Neural crest cell (in vitro differentiated cells): Measurements from ENCODE around the gene GLS. TPM values are rescaled to one million over a fixed set of nuclear protein-coding genes. Genes with fewer than 3 reads are reported as not detected.

Experiments
- DNase-seq: peaks from one replicate; pipeline ENCODE4 v3.0.0; 2021; ENCODE audit warnings: low read depth, mixed read lengths, low spot score
- H3K27ac Mint-ChIP-seq: one replicate; pipeline ENCODE4 v1.8.0; 2021; ENCODE audit warnings: mild to moderate bottlenecking, mixed read lengths; ENCODE audit not compliant: unreplicated experiment
- H3K27me3 Mint-ChIP-seq: 2 replicates; pipeline ENCODE4 v1.8.0; 2021; ENCODE audit warnings: low read depth, mild to moderate bottlenecking, mixed read lengths
- H3K36me3 Mint-ChIP-seq: 2 replicates; pipeline ENCODE4 v1.8.0; 2021; ENCODE audit warnings: low read depth, mild to moderate bottlenecking, mixed read lengths
- H3K4me1 Mint-ChIP-seq: 2 replicates; pipeline ENCODE4 v1.8.0; 2021; ENCODE audit warnings: mixed read lengths
- H3K4me3 Mint-ChIP-seq: one replicate; pipeline ENCODE4 v1.8.0; 2021; ENCODE audit warnings: mild to moderate bottlenecking, mixed read lengths
- H3K9me3 Mint-ChIP-seq: 2 replicates; pipeline ENCODE4 v1.8.0; 2021; ENCODE audit warnings: mixed read lengths
- total RNA-seq: library from RNA; stranded (reverse); gene quantifications from 2 replicates; pipeline ENCODE4 v1.2.1, GENCODE V29; 2021
- TF ChIP-seq, protein P1 (sequence below): fragments of 200-600 bp; sonication (generic); conservative IDR thresholded peaks from 2 replicates; pipeline ENCODE4 v1.5.0; 2021; ENCODE audit warnings: antibody characterized with exemption, mild to moderate bottlenecking

The GLS gene
- total RNA-seq, 1 donor from 2014 or later = 85.6 TPM

GRCh38 chr2:190977505-190977904 is 96.9 kb downstream of the GLS start:
- Mint-ChIP-seq H3K36me3 (peaks cover 36% of the 10 kb centered on the region), H3K9me3 (no peaks in the 10 kb centered on the region), H3K27me3 (no peaks in the 10 kb centered on the region), H3K4me3 (no peak overlapping the region), H3K27ac (no peak overlapping the region), H3K4me1 (no peaks in the 10 kb centered on the region)
- DNase-seq = no peak
- TF ChIP-seq, protein P1, sequence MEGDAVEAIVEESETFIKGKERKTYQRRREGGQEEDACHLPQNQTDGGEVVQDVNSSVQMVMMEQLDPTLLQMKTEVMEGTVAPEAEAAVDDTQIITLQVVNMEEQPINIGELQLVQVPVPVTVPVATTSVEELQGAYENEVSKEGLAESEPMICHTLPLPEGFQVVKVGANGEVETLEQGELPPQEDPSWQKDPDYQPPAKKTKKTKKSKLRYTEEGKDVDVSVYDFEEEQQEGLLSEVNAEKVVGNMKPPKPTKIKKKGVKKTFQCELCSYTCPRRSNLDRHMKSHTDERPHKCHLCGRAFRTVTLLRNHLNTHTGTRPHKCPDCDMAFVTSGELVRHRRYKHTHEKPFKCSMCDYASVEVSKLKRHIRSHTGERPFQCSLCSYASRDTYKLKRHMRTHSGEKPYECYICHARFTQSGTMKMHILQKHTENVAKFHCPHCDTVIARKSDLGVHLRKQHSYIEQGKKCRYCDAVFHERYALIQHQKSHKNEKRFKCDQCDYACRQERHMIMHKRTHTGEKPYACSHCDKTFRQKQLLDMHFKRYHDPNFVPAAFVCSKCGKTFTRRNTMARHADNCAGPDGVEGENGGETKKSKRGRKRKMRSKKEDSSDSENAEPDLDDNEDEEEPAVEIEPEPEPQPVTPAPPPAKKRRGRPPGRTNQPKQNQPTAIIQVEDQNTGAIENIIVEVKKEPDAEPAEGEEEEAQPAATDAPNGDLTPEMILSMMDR = no peak

DNA sequence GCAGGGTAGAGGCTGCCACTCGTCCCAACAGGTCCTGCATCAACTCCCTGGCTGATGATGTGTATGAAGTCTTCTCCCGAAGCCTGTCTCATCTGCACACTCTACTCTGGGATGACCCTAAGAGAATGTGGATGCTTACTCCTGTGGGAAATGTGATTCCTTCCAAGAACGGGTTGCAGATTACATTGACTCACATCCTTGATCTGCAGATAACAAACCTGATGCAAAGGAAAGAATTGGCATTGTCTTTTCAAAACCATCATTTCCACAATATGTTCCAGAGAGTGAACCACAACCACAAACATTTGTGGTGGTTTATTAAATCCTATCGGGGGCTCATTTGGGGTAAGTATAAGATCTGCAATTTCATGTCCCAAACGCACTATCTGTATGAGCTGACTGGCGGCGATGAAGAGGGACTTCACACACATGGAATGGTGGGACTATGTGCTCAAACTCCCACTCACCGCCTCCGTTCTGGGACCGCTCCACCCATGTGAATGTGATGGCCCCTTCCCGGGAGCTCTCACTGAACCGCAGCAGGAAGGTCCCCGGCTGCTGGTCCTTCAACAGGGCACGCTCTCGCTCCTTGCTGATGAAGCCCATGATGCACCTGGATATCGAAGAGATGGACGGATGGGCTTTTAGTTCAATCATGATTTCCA is 97.9 kb downstream of the GLS start:
- Mint-ChIP-seq H3K36me3 (peaks cover 40% of the 10 kb centered on the region), H3K4me1 (no peaks in the 10 kb centered on the region), H3K27ac (no peak overlapping the region), H3K9me3 (no peaks in the 10 kb centered on the region), H3K27me3 (no peaks in the 10 kb centered on the region), H3K4me3 (no peak overlapping the region)
- DNase-seq = no peak
- TF ChIP-seq, protein P1 = no peak

DNA sequence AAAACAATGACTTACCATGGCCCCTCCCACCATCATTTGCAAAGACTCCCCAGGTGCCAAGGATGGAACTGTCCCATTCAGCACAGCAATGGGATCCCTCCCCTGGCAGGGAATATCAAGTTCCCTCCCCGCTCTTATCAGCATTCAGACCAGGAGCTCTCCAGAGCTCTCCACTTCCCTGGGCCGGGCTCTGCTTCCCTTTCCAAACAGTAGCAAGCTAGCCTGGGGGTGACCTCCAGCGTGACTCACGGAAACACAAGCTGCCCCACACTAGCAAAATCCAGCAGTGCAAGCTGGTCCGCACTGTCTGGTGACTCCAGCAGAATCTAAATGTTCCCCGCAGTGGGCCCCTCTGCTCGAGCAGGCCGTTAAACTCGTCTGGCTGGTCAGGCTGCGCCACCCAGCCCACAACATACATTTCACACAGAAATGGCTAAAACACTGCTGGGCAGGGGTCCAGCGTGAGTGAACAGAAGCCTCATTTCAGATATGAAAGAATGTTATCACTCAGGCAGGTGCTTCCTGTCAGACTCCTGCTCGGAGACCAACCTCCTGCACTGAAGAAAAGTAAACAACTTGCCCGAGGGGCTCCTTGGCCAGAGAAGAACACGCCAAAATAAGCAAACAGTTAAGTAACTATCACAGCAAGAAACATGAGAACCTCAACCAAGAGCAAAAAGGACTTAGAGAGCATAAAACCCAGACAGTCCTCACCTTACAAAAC is 99.4 kb downstream of the GLS start:
- no peak overlapping the region for H3K27ac Mint-ChIP-seq
- no peak for DNase-seq
- TF ChIP-seq, protein P1 = no peak
- H3K27me3 Mint-ChIP-seq = no peaks in the 10 kb centered on the region
- no peaks in the 10 kb centered on the region for H3K4me1 Mint-ChIP-seq
- H3K4me3 Mint-ChIP-seq = no peak overlapping the region
- no peaks in the 10 kb centered on the region for H3K9me3 Mint-ChIP-seq
- peaks cover 43% of the 10 kb centered on the region for H3K36me3 Mint-ChIP-seq

DNA sequence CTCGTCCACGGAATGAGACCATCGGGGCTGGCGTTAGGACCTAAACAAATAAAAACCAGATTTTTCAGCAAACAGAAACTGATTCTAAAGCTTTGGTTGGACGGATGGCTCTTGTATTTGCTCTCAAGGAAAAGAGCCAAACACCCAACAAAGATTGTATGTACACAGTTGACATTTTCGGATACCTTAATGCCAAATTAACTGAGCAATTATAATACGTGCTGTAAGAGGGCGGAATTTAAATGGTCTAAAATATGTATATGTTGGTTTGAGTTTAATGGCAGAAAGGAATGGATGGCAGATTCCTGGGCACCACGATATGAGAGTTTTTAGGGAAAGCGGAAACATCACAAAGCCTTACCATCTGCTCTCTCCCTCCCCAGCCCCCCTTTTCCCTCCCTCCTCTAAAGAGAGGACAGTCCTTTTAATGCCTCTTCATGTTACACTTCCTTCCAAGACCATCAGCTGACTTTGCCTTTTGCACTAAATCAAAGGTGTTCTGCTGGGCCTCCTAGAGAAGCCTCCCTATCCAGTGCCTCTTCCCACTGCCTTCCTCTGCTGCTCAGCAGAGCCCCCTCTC is 100.1 kb downstream of the GLS start:
- TF ChIP-seq, protein P1 = no peak
- H3K27me3 Mint-ChIP-seq = no peaks in the 10 kb centered on the region
- DNase-seq = no peak
- no peak overlapping the region for H3K27ac Mint-ChIP-seq
- H3K4me3 Mint-ChIP-seq = no peak overlapping the region
- no peaks in the 10 kb centered on the region for H3K9me3 Mint-ChIP-seq
- no peaks in the 10 kb centered on the region for H3K4me1 Mint-ChIP-seq
- peaks cover 45% of the 10 kb centered on the region for H3K36me3 Mint-ChIP-seq

DNA sequence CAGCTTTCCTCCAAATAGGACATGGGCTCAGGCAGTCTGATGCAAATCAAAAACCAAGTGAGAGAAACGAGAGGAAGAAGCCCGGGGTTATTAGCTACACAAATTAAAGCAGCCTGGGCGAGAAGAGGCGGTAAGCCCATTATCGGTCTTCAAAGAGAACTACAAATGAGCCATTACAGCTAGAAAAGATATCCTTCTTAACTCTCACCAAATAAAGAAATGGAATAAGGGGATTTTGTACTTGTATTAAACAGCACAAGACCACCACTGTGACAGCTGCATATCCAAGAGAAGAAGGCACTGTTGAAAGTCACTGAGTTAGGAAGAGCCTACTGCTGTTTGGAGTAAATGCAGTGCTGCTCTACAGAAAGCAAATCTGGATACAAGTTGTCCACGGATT is 100.7 kb downstream of the GLS start:
- H3K36me3 Mint-ChIP-seq = peaks cover 42% of the 10 kb centered on the region
- no peaks in the 10 kb centered on the region for H3K27me3 Mint-ChIP-seq
- no peaks in the 10 kb centered on the region for H3K9me3 Mint-ChIP-seq
- no peaks in the 10 kb centered on the region for H3K4me1 Mint-ChIP-seq
- TF ChIP-seq, protein P1 = no peak
- H3K4me3 Mint-ChIP-seq = no peak overlapping the region
- no peak for DNase-seq
- no peak overlapping the region for H3K27ac Mint-ChIP-seq
